ENCODE data around the gene PARVG.
"Not testable (repeated sequence)": the region's sequence is repeated elsewhere in the genome, so short reads cannot be mapped to it uniquely, and the experiment has no call there.

The PARVG gene

GRCh38 chr22:44217346-44217745, 36.6 kb downstream of the PARVG start:
- no peak for DNase-seq

GRCh38 chr22:44218071-44218470, 37.3 kb downstream of the PARVG start:
- no peak for DNase-seq

DNA sequence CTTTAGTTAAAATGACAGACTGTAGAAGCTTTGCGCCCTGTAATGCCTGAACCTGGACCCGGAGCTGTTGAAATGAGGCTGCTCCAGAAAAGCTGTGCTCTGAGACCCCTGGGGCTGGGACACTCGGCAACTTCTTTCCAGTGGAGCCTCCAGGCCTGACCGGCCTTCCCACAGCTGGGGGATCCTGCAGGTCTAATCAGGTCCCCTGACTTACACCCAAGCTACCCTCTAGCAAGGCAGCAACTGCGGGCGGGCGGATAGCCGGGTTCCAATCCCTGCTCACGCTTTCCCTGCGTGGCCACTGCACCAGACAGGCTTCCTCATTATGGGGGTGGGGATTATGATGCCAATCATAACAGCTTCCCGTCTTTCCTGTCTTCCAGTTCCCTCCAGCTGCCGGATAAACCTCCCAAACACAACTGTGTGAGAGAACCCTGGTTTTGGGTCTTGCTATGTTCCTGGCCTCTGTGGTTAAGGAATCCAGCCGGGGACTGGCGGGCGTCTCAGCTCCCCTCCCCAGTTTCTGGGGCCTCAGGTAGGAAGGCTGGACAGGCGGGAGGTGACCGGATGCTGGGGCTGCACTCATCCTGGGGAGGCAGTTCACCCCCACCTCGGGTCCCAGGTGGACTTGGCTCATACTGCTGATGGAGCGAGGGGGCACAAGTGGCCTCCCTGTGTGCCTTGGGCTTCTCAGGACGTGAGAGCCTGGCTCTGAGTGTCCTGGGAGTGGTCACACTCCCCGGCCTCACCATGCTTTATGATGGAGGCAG, 38.6 kb downstream of the PARVG start:
- no peak for DNase-seq

GRCh38 chr22:44220727-44221680, 40.3 kb downstream of the PARVG start:
- DNase-seq: no peak

GRCh38 chr22:44221710-44222475, 41.2 kb downstream of the PARVG start:
- no peak for DNase-seq

DNA sequence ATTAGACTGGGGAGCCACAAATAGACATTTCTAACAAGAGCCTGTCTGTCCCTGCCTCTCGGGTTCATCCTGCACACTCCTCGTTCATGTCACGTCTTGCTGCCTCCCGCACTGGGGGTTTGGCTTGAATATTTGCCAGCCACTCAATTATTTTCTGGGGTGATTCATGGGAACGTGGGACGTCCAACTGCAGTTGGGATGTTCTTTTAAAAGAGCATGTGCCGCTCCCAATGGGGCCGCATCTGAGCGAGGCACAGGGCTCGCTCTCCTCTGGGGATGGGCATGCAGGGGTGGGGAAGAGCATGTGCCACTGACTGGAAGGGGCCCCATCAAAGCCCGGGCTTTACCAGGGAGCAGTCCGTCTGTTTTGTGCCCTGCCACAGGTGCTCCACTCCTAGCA, 43.4 kb downstream of the PARVG start:
- no peak for DNase-seq

DNA sequence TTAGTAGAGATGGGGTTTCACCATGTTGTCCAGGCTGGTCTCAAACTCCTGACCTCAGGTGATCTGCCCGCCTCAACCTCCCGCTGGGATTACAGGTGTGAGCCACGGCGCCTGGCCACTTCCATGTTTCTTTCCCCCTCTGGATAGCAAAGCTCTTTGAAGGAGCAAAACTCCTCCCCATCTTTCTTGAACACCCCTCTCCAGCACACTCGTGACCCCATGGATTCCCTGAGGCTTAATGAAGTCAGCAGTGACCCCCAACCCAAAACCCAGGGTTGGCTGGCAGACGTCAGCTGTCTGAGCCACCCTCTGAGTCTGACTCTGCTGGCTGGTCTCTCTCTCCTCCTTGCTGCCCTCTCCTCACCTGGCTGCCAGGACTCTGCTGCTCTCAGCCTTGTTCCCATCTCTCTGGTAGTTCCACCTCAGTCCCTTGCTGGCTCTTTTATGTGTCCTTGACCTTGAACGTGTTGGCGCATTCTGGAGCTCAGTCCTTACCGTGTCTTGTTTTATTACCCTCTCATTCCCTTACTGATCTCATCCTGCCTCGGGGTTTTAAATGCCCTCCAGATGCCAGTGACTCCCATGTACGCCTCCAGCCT, 44.5 kb downstream of the PARVG start:
- DNase-seq: no peak

DNA sequence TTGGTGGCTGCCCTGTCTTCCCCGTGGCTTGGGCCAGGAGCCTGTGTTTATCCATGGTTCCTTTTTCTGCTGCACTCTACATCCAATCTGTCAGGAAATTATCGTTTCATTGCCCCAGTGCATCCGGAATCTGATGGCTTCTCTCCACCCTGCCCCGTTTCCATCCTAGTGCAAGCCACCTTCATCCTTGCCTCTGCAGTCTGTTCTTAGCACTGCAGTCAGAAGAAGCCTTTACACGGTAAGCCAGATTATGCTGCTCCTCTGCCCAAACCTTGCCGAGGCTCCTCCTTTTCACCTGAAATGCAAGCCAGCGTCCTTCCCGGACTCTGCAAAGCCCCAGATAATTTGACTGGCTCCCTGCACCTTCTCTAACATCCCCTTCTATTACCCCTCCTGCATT, 45.1 kb downstream of the PARVG start:
- DNase-seq: no peak

DNA sequence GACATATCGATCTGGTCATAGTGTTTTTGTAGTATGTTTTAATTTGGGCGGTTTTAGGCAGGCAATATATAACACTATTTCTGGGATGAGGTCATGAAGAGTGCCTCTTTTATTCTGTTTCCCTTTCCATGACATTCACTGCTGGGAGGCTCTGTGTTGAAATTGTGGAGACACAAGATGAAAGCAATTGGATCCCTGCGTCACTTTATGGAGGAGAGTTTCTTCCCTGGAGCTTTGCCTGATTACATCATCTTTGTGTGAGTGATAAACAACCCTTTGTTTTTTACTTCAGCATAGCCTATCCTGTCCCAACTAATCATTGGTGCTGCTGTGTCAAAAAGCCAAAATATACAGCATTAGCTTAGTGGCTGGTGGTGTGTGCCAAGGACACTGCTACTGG, 48.6 kb downstream of the PARVG start:
- no peak for DNase-seq

GRCh38 chr22:44229809-44230208, 49.1 kb downstream of the PARVG start:
- no peak for DNase-seq

DNA sequence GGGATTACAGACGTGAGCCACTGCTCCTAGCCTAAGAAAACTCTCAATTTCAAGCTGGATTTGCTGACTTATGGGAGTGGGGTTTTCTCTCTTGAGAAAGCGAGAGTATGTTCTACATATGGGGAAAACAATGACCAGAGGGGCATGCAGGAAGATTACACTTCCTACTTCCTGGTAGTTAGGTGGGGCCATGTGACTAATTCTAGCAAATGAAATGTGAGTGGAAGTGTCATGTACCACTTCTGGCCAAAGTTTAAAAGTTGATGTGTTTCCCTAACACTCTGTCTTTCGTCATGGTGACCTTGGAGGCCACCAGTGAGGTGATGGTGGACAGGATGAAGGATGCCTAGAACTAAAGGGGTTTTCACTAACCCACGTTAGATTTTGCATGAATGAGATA, 50.5 kb downstream of the PARVG start:
- DNase-seq: no peak

GRCh38 chr22:44234372-44234771, 53.6 kb downstream of the PARVG start:
- not testable (repeated sequence) for DNase-seq

DNA sequence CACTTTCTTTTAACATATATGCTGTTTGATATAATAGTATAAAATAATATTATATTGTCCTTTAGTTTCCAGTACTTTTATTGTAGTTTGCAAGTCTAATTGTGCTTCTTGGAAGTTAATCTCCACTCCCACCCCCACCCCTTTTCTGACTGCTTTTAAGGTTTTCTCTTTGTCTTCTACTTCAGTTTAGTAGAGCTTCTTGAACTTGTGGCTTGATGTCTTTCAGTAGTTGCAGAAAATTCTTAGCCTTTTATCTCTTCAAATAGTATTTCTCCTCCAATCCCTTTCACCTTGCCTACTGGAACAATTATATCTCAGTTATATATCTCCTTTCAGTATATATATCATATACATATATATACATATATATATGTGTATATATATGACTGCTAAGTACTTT, 56.6 kb downstream of the PARVG start:
- DNase-seq: no peak

- not testable (repeated sequence) for DNase-seq
These were observed 60.4 kb downstream of the PARVG start for GRCh38 chr22:44241121-44241520.

DNA sequence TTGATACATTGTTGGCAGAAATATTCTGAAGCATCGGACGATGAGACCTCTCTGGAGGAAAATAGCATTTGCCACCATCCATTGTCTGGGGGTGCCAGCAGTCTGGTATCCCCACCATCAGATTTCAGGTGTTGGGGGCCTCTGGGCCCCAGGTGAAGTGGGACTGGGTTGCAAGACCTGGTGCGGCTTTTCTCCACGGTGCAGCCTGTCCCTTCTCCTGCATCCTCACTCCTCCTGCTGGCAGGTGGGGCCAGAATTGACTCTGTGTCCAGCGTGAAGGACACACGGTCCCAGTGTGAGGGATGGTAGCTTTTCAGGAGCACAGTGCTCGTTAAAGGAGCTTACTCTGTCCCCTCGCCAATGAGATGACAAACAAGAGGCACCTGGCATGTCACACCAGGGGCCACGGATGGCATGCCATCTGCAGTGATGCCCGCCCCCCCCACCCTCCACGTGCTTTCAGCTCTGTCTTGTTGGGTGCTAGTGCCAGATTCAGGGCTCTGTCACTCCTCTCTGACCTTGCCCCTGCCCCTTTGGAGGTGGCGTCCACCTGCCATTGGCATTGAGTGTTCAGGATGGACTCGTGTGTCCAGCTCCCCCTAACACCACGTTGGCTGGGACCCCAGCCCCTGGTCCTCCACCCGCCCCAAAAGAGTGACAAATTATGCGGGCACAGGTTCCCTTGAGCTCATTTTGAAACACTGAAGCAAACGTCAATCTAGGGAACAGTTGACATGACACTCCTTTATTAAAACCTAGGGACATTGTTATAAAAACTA, 62.4 kb downstream of the PARVG start:
- DNase-seq: no peak

DNA sequence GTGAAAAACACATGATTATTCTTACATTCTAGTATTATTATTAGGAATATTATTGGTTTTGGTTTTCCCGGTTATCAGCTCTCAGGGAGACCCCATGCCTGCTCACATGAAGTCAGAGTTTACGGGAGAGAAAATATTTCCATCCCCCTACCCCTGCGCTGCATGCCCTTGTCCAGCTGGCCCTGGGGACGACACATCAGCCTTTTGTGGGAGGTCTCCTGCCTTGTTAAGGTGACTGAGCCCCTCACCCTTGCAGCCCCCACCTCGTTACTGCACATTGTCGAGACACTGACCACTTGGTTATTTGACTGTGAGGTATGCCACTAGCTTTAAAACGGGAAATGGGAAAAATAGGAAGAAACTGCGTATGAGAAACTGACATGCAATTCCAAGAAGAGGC, 63.0 kb downstream of the PARVG start:
- no peak for DNase-seq

DNA sequence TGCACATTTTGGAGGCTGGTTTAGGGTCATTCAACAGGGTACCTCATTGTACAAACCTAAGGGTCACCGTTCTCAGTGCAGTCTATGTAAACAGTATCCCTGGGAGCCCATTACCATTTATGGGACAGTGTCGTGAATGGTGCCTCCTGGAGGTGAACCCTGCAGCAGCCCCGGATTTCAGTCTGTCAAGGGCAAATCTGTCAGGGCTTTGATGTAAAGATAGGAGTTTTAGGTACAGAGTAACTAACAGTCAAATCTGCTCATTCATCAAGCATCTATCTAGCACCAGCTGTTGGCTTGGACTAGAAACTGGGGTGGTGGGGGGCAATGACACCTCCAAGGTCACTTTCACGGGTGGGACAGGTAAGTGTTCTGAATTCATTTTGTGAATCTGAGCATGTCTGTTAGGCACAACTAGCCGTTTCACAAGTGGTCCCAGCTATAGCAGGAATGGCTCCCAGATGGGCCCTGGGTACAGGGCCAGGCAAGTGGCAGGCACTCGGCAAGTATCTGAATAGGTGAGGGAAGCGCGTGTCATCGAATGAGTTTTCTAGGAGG, 63.6 kb downstream of the PARVG start:
- DNase-seq: no peak

- peak; percentile 39 for DNase-seq
These were observed 64.7 kb downstream of the PARVG start for GRCh38 chr22:44245438-44245837.

- DNase-seq: no peak
These were observed 65.1 kb downstream of the PARVG start for GRCh38 chr22:44245867-44246266.

DNA sequence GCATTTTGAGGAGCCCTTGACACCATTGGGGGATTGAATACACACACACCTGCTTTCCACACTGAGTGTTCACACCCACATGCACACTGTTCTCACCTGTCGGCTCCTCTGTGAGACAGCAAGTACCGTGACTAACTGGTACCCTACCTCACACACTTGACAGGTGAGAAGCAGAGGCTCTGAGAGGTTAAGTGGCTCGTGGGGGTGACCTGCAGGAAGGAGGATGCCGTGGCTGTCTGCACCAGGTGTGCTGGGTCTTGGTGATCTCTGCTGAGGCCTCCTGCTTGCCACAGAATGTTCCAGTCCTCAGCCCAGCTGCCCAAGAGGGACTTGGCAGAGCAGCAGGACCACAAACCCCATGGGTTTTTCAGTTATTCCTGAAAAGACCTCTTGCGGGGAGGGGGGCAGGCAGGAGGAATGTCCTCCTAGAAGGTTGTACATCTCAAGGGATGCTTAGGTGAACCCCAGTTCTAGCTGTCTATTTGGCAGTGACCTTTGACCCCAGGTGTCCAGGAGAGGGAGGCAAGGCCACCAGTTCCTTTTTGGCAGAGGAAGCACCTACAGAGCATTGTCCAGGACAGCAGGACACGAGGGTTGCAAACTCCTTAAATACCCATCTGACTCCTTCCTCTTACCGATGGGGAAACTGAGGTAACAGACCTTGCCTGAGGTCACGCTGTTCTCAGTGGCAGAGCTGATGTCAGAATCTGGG, 66.0 kb downstream of the PARVG start:
- no peak for DNase-seq

- DNase-seq: no peak
These were observed 66.6 kb downstream of the PARVG start for GRCh38 chr22:44247346-44247745.
